H1 (cell line): ENCODE measurements around the gene TMEM54. TPM values are rescaled to one million over a fixed set of nuclear protein-coding genes. Genes with fewer than 3 reads are reported as not detected.
A peak's percentile ranks its signal among the peaks of the same experiment; 100 is the strongest.

Experiments
- CTCF ChIA-PET: fragments of 300-600 bp; sonication (Branson Sonifier 250); formaldehyde crosslinking; loops from one replicate; lab custom pipeline; 2021; ENCODE audit not compliant: partially characterized antibody; lab: Charles Lee
- POLR2A ChIA-PET: fragments of 300-600 bp; sonication (Branson Sonifier 250); formaldehyde crosslinking; loops from one replicate; lab custom pipeline; 2021; ENCODE audit warnings: inconsistent platforms; ENCODE audit not compliant: partially characterized antibody; lab: Charles Lee
- DNase-seq, 2 experiments: peaks; one replicate each; pipeline versions ENCODE4 v3.0.0 to v3.0.0-alpha.2; 2010 to 2022; ENCODE audit warnings: low spot score in 2 of 2, low read depth in 1 of 2, mixed read lengths in 1 of 2
- FAIRE-seq: peaks from 2 replicates; lab custom pipeline; 2011; peaks lifted over from hg19 to GRCh38; lab: Jason Lieb, UNC
- H2AFZ ChIP-seq: 2 replicates; pipeline ENCODE4 v1.8.1; 2012; ENCODE audit warnings: low read length, inconsistent platforms
- H2AK5ac ChIP-seq: 2 replicates; pipeline ENCODE4 v1.6.1; 2013; ENCODE audit warnings: low read depth, low read length
- H2BK120ac ChIP-seq: replicated peaks from 2 replicates; pipeline ENCODE3; 2013; ENCODE audit warnings: low read depth, low read length, inconsistent platforms
- H2BK12ac ChIP-seq: 2 replicates; pipeline ENCODE4 v1.6.1; 2013; ENCODE audit warnings: low read depth, low read length
- H2BK15ac ChIP-seq: 2 replicates; pipeline ENCODE4 v1.6.1; 2013; ENCODE audit warnings: low read length
- H2BK20ac ChIP-seq: 2 replicates; pipeline ENCODE4 v1.6.1; 2013; ENCODE audit warnings: low read length
- H2BK5ac ChIP-seq: 2 replicates; pipeline ENCODE4 v1.6.1; 2013; ENCODE audit warnings: low read depth, low read length
- H3K14ac ChIP-seq: 2 replicates; pipeline ENCODE4 v1.6.1; 2013; ENCODE audit warnings: inconsistent platforms; ENCODE audit not compliant: insufficient read length
- H3K18ac ChIP-seq: 2 replicates; pipeline ENCODE4 v1.6.1; 2013; ENCODE audit warnings: low read length; ENCODE audit errors: extremely low read depth
- H3K23ac ChIP-seq: 2 replicates; pipeline ENCODE4 v1.6.1; 2013; ENCODE audit warnings: inconsistent platforms; ENCODE audit not compliant: insufficient read length
- H3K23me2 ChIP-seq: 2 replicates; pipeline ENCODE4 v1.6.1; 2013; ENCODE audit warnings: low read depth, low read length
- H3K27ac ChIP-seq: 2 replicates; pipeline ENCODE4 v1.6.1; 2011; ENCODE audit warnings: low read depth, low read length, inconsistent platforms
- H3K27me3 ChIP-seq, 4 experiments: replicated peaks in 1 of 4; 1 replicate in 1 of 4; 2 replicates in 3 of 4; pipeline versions ENCODE4 v1.6.1 to v1.8.1; 2011 to 2013; ENCODE audit warnings: low read length in 3 of 4, mild to moderate bottlenecking in 3 of 4, inconsistent platforms in 2 of 4, mixed read lengths in 2 of 4, moderate library complexity in 1 of 4; ENCODE audit not compliant: control insufficient read depth in 3 of 4, insufficient read depth in 3 of 4; ENCODE audit errors: extremely low read depth in 1 of 4
- H3K36me3 ChIP-seq, 4 experiments: 2 replicates each; pipeline versions ENCODE4 v1.6.1 to v1.8.1; 2011 to 2013; ENCODE audit warnings: mild to moderate bottlenecking in 4 of 4, low read length in 3 of 4, moderate library complexity in 2 of 4, control low read depth in 1 of 4, inconsistent platforms in 1 of 4; ENCODE audit not compliant: insufficient read depth in 4 of 4, control insufficient read depth in 2 of 4
- H3K4ac ChIP-seq: replicated peaks from 2 replicates; pipeline ENCODE3; 2013; ENCODE audit warnings: low read length, low read depth, mixed read lengths, inconsistent platforms; ENCODE audit not compliant: insufficient read length
- H3K4me1 ChIP-seq, 4 experiments: replicated peaks in 1 of 4; 1 replicate in 1 of 4; 2 replicates in 3 of 4; pipeline versions ENCODE4 v1.6.1 to v1.8.1; 2011 to 2013; ENCODE audit warnings: low read length in 3 of 4, inconsistent platforms in 2 of 4, mixed read lengths in 1 of 4; ENCODE audit not compliant: insufficient read depth in 4 of 4, control insufficient read depth in 3 of 4
- H3K4me2 ChIP-seq, 2 experiments: 2 replicates each; pipeline versions ENCODE4 v1.6.1 to v1.8.1; 2011 to 2013; ENCODE audit warnings: low read depth in 2 of 2, low read length in 2 of 2, control low read depth in 1 of 2, inconsistent platforms in 1 of 2, mild to moderate bottlenecking in 1 of 2; ENCODE audit not compliant: insufficient read depth in 1 of 2
- H3K4me3 ChIP-seq, 4 experiments: fragments of 200-600, 300-600 bp in 1 of 4; sonication (generic), shearing (Covaris generic), sonication (Bioruptor Twin) in 1 of 4; 2 replicates each; pipeline versions ENCODE4 v1.5.1 to v1.8.1; 2011 to 2016; ENCODE audit warnings: low read length in 4 of 4, low read depth in 3 of 4, control low read depth in 2 of 4, inconsistent platforms in 2 of 4, mild to moderate bottlenecking in 2 of 4, mixed read lengths in 1 of 4, moderate library complexity in 1 of 4; ENCODE audit not compliant: insufficient read depth in 2 of 4; ENCODE audit errors: extremely low read depth in 1 of 4
- H3K56ac ChIP-seq: replicated peaks from 2 replicates; pipeline ENCODE3; 2013; ENCODE audit warnings: low read depth, mild to moderate bottlenecking, mixed read lengths, low read length, inconsistent platforms; ENCODE audit not compliant: insufficient read length
- H3K79me1 ChIP-seq: 2 replicates; pipeline ENCODE4 v1.6.1; 2013; ENCODE audit warnings: low read depth, low read length, control low read depth
- H3K79me2 ChIP-seq, 2 experiments: 2 replicates each; pipeline versions ENCODE4 v1.6.1 to v1.8.1; 2012 to 2013; ENCODE audit warnings: low read length in 2 of 2, mild to moderate bottlenecking in 2 of 2, inconsistent platforms in 1 of 2; ENCODE audit not compliant: insufficient read depth in 2 of 2, control insufficient read depth in 1 of 2
- H3K9ac ChIP-seq, 4 experiments: replicated peaks in 1 of 4; 1 replicate in 1 of 4; 2 replicates in 3 of 4; pipeline versions ENCODE4 v1.6.1 to v1.8.1; 2011 to 2013; ENCODE audit warnings: low read depth in 3 of 4, low read length in 3 of 4, control low read depth in 2 of 4, mild to moderate bottlenecking in 2 of 4, moderate library complexity in 2 of 4, inconsistent platforms in 1 of 4; ENCODE audit errors: extremely low read depth in 1 of 4
- H3K9me3 ChIP-seq, 2 experiments: 2 replicates each; pipeline versions ENCODE4 v1.6.1 to v1.8.1; 2012 to 2013; ENCODE audit warnings: mild to moderate bottlenecking in 2 of 2, moderate library complexity in 2 of 2, control low read depth in 1 of 2, inconsistent platforms in 1 of 2, low read depth in 1 of 2, low read length in 1 of 2, mixed read lengths in 1 of 2; ENCODE audit not compliant: insufficient read depth in 2 of 2
- H4K20me1 ChIP-seq, 2 experiments: replicated peaks in 1 of 2; 2 replicates each; pipeline versions ENCODE3 to v1.8.1; 2011 to 2013; ENCODE audit warnings: inconsistent platforms in 2 of 2, low read length in 2 of 2, mild to moderate bottlenecking in 1 of 2; ENCODE audit not compliant: insufficient read depth in 2 of 2, control insufficient read depth in 1 of 2
- H4K5ac ChIP-seq: 2 replicates; pipeline ENCODE4 v1.6.1; 2013; ENCODE audit warnings: low read length, low read depth, mixed read lengths, inconsistent platforms; ENCODE audit not compliant: insufficient read length
- H4K8ac ChIP-seq: 2 replicates; pipeline ENCODE4 v1.8.0; 2013; ENCODE audit warnings: mild to moderate bottlenecking, moderate library complexity, low read length, inconsistent platforms; ENCODE audit not compliant: insufficient read depth; ENCODE audit errors: extremely low read depth
- H4K91ac ChIP-seq: replicated peaks from 2 replicates; pipeline ENCODE3; 2013; ENCODE audit warnings: low read length, mixed read lengths, inconsistent platforms; ENCODE audit not compliant: insufficient read length
- CHD1 ChIP-seq: IDR thresholded peaks from 2 replicates; pipeline ENCODE4 v1.6.1; 2012; ENCODE audit warnings: low read depth, low read length, improper control_type of control experiment
- MAX ChIP-seq: IDR thresholded peaks from 2 replicates; pipeline ENCODE4 v1.6.1; 2012; ENCODE audit warnings: inconsistent platforms
- PHF8 ChIP-seq: fragments of 200-600 bp; sonication (generic); conservative IDR thresholded peaks from 2 replicates; pipeline ENCODE4 v1.7.1; 2012; ENCODE audit warnings: low read depth, mild to moderate bottlenecking, inconsistent platforms, low read length, moderate library complexity
- RBBP5 ChIP-seq: IDR thresholded peaks from 2 replicates; pipeline ENCODE4 v1.7.1; 2012; ENCODE audit warnings: low read depth, mild to moderate bottlenecking, inconsistent platforms, low read length, moderate library complexity, borderline replicate concordance
- RFX5 ChIP-seq: IDR thresholded peaks from 2 replicates; pipeline ENCODE4 v1.6.1; 2011; ENCODE audit warnings: low read depth, low read length, improper control_type of control experiment, borderline replicate concordance
- SIRT6 ChIP-seq: IDR thresholded peaks from one replicate; pipeline ENCODE4 v1.7.1; 2012; ENCODE audit warnings: low read length, inconsistent platforms
- SP1 ChIP-seq: IDR thresholded peaks from 2 replicates; pipeline ENCODE4 v1.6.1; 2011; ENCODE audit warnings: low read depth, low read length
- SP2 ChIP-seq: IDR thresholded peaks from 2 replicates; pipeline ENCODE4 v1.6.1; 2012; ENCODE audit warnings: mild to moderate bottlenecking, low read length, inconsistent platforms
- TAF1 ChIP-seq: IDR thresholded peaks from 2 replicates; pipeline ENCODE4 v1.6.1; 2011; ENCODE audit warnings: mild to moderate bottlenecking, low read depth, low read length
- TAF7 ChIP-seq: optimal IDR thresholded peaks from 2 replicates; pipeline ENCODE3; 2011; ENCODE audit warnings: low read depth, mild to moderate bottlenecking, inconsistent platforms, low read length, moderate library complexity, borderline replicate concordance
- WGBS, 2 experiments: shearing (Covaris generic) in 1 of 2; methylation state at CpG; one replicate each; pipeline versions ENCODE4 v1.1.6 to v1.1.7; 2013 to 2015; ENCODE audit warnings: low lambda C conversion rate in 2 of 2, mixed read lengths in 2 of 2, inconsistent platforms in 1 of 2, low coverage in 1 of 2, missing lambda C conversion rate in 1 of 2; ENCODE audit not compliant: insufficient replicate concordance in 2 of 2, insufficient coverage in 1 of 2, insufficient read length in 1 of 2; ENCODE audit errors: extremely low coverage in 1 of 2, missing lambda C conversion rate in 1 of 2; 5-methylcytosine and 5-hydroxymethylcytosine counted together
- polyA plus RNA-seq, 7 experiments: library from polyadenylated mRNA; depleted of rRNA in 3 of 7; stranded (reverse) in 5 of 7; unstranded in 2 of 7; fragments of >200 nt in 5 of 7; fragments of 200-250 nt in 2 of 7; gene quantifications; 1 replicate in 5 of 7; 2 replicates in 1 of 7; 4 replicates in 1 of 7; pipeline versions ENCODE4 v1.2.1 to v1.2.3, GENCODE V29; 2011 to 2013; ENCODE audit warnings: missing spikeins in 2 of 7, mixed read lengths in 2 of 7
- total RNA-seq: library from RNA; stranded (reverse); fragmentation: NEBNext Ultra II Directional; extraction: Animal tissue kit (Norgen Biotek cat#: 25700); gene quantifications from 2 replicates; pipeline ENCODE4 v1.2.1, GENCODE V29; 2021

TMEM54 gene
- total and polyA plus RNA-seq, 2 of the 8 experiments (the other 6 are each of a cell fraction or from before 2014, with no cell fraction given): 9.5 to 58.7 TPM

DNA sequence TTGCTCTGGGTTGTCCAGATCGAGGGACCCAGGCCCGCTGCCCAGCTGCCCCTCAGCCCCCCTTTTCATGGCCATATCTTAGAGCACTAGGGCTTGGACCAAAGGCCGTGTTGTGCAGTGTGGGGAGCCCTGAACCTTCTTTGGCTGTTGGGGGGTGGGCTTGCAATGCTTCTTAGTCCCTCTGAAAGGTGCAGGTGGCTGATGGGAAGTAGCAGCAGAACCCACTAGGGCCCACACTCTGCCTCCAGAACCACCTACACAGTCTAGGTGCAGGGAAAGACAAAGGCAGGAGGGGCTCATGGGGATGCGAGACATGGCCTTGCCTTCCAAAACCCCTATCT lies 17.2 kb downstream of the TMEM54 start:
- H2BK12ac ChIP-seq: no peak overlapping the region
- no peak overlapping the region for H2BK5ac ChIP-seq
- TF ChIP-seq PHF8 (no peak), SIRT6 (no peak), TAF7 (no peak), RBBP5 (no peak), SP1 (no peak), CHD1 (no peak), MAX (no peak), SP2 (no peak), RFX5 (no peak), TAF1 (no peak)
- H3K4me3 ChIP-seq: no peak overlapping the region
- no peaks in the 10 kb centered on the region for H3K79me2 ChIP-seq
- 71% methylated on average over 4 of the region's 4 CpGs; no CpG with 5 or more reads in 1 of the 2 experiments for WGBS, 2 experiments
- peaks cover 5% of the 10 kb centered on the region; the same call in 1 of the 2 replicates for H3K23me2 ChIP-seq
- no peak for DNase-seq
- 0 out of 2 replicates have a peak overlapping the region, but pooled peaks have one; percentile 10 for H2BK20ac ChIP-seq
- H3K79me1 ChIP-seq: no peaks in the 10 kb centered on the region
- POLR2A ChIA-PET: interaction anchor here (1.8 kb wide), 1 partner anchor 12 kb away, joined by 5 read pairs; no protein-coding TSS in a partner anchor
- H3K9ac ChIP-seq: no peak overlapping the region
- no peak overlapping the region for H4K5ac ChIP-seq
- peaks cover 0 to 15% of the 10 kb centered on the region in 2 experiments for H4K20me1 ChIP-seq
- H3K23ac ChIP-seq: no peak overlapping the region
- 0 out of 2 replicates have a peak overlapping the region, but pooled peaks have one; percentile 72 for H2BK15ac ChIP-seq
- H3K14ac ChIP-seq: no peak overlapping the region
- H3K4me2 ChIP-seq: no peak overlapping the region
- CTCF ChIA-PET: interaction anchor here (19.0 kb wide), 1 partner anchor 9 kb away, joined by 382 read pairs; the partner anchor contains the start of gene HPCA
- no peak overlapping the region for H2AFZ ChIP-seq
- H3K36me3 ChIP-seq: no peaks in the 10 kb centered on the region
- H4K8ac ChIP-seq: peak overlapping the region; percentile 11; the same call in 1 of the 2 replicates
- H2BK120ac ChIP-seq: no peak overlapping the region
- no peak overlapping the region for H3K4ac ChIP-seq
- H3K27ac ChIP-seq: no peak overlapping the region
- no peak overlapping the region for H2AK5ac ChIP-seq
- peaks cover 3 to 31% (median 16%) of the 10 kb centered on the region in 4 experiments; a peak in 6 of 7 replicates for H3K27me3 ChIP-seq
- no peak overlapping the region for H4K91ac ChIP-seq
- no peak overlapping the region for H3K18ac ChIP-seq
- H3K4me1 ChIP-seq: peaks cover 0 to 14% (median 5%) of the 10 kb centered on the region in 4 experiments; a peak in 4 of 7 replicates
- H3K9me3 ChIP-seq: no peaks in the 10 kb centered on the region
- no peak overlapping the region for H3K56ac ChIP-seq
- no peak for FAIRE-seq
